ENCODE results near the gene DCLK1.

Gene DCLK1

DNA sequence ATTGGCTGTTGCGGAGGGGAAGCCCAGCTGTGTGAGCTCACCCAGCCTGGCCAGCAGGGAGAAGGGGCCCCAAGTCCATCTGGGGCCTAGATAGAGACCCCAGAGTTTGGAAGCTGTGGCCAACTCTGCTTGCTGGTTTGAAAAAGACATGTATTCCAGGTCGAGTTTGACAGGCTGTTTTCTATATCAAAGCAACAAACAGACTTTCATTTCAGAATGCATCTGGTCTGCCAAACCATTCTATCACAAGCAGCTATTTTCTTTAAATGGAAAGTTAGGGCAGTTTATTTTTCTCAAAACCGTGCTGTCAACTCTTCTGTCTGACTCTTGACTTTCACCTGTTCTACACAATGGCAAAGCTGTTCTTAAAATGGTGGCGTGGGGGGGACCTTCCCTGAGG lies 185.8 kb downstream of the DCLK1 start:
- DNase-seq (ENCODE audit: low read depth), result no peak

DNA sequence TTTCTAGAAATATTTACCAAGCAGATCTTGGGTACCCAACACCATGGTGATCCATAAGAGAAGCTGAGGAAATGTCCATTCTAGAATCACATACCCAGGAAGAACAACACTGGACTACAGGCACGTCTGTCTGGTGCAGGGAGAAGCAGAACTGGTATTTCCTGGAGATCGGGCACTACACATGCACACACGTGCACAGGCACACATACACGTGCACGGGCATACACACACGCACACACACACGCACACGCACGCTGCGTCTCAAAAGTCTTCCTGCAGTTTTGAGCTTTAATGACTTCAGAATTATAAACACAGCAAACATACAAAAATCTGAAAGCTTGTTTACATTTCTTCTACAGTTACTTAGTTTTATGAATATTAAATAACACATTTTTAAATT lies 189.8 kb downstream of the DCLK1 start:
- DNase-seq (ENCODE audit: low read depth), result no peak

- no peak for DNase-seq (ENCODE audit: low read depth)
Observed at GRCh38 chr13:35940734-35941133, 190.4 kb downstream of the DCLK1 start.

- no peak for DNase-seq (ENCODE audit: low read depth)
Observed at GRCh38 chr13:35936246-35936978, 194.8 kb downstream of the DCLK1 start.

- DNase-seq (ENCODE audit: low read depth), result no peak
Observed at GRCh38 chr13:35930665-35931631, 200.2 kb downstream of the DCLK1 start.

GRCh38 chr13:35927567-35928021 lies 203.6 kb downstream of the DCLK1 start:
- DNase-seq (ENCODE audit: low read depth), result no peak

- DNase-seq (ENCODE audit: low read depth), result no peak
Observed at GRCh38 chr13:35926859-35927530, 204.2 kb downstream of the DCLK1 start.

- DNase-seq (ENCODE audit: low read depth), result no peak
Observed at GRCh38 chr13:35925669-35926068, 205.5 kb downstream of the DCLK1 start.

GRCh38 chr13:35923347-35923746 lies 207.8 kb downstream of the DCLK1 start:
- no peak for DNase-seq (ENCODE audit: low read depth)

DNA sequence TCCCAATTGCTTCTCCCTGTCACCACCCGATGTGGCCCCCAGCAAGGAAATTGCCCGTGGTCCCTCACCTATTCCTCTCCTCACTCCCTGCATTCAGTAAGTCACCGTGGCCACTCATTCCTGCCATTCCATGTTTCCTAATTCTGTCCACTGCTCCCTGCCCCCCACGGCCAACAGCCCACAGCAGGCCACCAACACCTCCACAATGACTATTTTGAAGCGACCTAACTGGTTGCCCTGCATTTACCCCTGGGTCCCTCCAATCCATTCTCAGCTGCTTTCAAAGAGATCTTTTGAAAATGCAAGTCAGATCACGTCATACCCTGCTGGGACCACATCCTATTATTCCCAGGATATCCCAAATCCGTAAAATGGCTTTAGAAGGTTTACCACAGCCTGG lies 210.4 kb downstream of the DCLK1 start:
- no peak for DNase-seq (ENCODE audit: low read depth)

DNA sequence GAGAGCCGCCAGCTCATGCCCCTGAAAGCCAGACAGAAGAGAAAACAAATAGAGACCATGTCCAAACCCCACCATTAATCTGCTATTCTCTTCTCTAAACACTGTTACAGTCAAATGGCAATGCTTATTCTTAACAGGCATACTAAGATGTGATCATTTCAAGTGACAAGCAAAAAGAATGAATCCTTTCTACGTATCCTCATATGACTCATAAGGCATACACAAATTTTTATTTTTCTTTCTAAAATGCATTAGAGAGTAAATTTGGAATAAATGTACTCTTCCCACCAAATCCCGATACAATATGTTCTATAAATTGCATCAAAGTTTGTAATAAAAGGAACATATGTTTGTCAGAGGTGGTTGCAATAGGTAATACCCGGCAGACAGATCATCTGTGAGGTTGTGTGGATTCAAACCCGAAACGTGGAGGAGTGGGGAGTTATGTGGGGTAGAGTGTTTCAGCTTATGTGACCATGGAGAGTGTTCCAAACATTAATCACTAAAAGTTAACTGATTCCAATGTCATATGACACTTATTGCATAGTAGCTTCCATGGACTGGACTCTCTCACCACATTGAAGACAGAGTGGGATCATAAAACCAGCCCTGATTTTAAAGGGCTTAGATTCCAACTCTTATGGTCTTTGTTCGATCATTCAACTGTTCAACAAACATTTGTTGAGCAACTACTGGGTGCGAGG lies 213.1 kb downstream of the DCLK1 start:
- DNase-seq (ENCODE audit: low read depth), result no peak

DNA sequence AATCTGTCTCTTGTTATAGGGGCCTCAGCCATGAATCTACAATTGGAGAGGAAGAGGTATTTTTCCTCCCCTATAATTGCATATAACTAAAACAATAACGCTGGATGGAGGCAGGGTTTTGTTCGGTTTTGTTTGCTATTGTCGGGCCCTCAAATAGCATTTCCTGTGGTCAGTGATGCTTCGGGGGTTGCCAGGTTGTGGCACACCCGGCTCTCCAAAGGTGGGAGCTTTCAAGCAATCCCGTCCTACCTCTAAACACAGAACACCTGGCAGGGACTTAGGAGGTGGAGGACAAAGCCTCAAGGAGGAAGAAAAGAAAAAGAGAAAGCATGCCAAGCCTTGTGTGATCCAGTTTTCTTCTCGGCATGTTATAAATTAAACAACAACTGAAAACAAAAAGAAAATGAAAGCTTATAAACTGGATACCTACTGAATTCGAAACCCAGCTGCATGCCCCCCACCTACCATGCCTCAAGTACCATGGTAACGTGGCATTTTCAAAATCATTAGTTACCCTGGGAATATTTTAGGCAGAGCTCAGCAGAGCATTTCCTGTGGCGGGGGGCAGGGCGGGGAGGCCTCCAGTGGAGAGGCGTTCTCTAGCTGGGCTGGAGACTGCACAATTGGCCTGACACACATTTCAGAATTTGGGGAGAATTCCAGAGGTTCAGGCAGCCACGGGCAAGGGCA lies 213.8 kb downstream of the DCLK1 start:
- no peak for DNase-seq (ENCODE audit: low read depth)

DNA sequence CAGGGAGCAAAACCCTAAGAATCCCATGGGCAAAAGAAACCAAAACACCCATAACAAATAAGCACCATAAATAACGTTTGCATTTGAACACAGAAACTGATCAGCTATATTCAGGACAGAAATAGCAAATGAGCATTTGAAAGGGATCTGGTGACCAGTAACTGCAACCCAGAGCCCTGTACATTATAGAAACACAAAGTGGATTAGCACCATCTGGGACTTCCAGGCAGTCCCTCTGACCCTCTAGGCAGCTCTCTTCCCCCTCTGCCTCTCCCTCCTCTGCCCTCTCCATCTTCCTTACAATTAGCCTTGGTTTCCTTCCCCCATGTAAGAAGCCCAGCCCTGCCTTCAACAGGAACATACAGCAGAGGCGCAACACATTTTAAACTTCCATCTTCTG lies 215.0 kb downstream of the DCLK1 start:
- no peak for DNase-seq (ENCODE audit: low read depth)

DNA sequence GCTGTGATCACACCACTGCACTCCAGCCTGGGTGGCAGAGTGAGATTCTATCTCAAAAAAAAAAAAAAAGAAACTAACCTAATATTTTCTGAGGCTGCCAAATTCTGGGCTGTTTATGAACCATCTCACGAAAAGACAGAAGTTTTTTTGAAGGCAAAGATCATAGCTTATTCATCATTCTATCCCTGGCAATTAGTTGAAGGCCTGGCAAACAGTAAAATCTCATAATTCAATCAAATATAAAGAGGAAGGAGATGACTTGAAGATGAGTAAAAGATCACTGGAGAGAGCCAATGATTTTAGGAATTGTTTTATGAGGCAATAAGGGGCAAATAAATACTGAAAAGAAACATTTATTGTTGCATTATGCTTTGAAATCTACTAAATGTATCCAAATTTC lies 216.5 kb downstream of the DCLK1 start:
- no peak for DNase-seq (ENCODE audit: low read depth)

- DNase-seq (ENCODE audit: low read depth), result no peak
Observed at GRCh38 chr13:35912841-35913240, 218.3 kb downstream of the DCLK1 start.

- DNase-seq (ENCODE audit: low read depth), result no peak
Observed at GRCh38 chr13:35909837-35910540, 221.2 kb downstream of the DCLK1 start.

DNA sequence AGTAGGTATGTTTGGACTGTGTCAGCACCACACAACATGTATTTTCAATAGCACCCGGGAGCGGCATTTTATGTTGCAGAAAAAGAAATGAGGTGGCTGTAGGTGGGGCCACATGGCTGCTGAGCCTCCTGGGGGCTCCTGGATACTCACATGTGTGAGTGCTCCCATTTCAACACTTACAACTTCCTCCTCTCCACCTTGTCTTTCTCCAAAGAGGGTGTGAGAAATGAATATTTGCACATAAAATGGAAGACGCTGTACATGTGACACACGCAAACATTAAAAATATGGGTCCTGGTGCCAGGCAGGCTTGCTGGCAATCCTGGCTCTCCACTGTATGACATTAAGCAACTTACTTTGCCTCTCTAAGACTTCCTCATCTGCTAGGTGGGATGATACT lies 222.1 kb downstream of the DCLK1 start:
- DNase-seq (ENCODE audit: low read depth), result no peak

GRCh38 chr13:35908226-35908625 lies 223.0 kb downstream of the DCLK1 start:
- DNase-seq (ENCODE audit: low read depth), result no peak

- no peak for DNase-seq (ENCODE audit: low read depth)
Observed at GRCh38 chr13:35906636-35907035, 224.5 kb downstream of the DCLK1 start.

DNA sequence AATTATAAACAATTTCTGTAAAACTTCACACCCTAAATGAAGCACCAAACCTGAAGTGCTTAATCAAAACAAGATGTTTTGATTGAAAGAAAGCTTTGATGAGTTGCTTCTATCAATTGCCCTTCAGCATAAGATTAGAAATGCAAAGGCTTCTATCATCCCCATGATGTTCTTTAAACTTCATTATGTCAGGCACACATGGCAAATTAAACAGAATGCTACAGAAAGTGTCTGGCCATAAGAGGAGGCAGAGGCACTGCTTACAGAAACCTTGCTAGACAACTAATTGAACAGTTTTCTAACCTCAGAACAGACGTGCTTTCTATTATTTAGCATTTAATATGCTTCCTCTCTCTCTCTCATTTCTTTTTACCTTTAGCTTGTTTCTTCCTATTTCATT lies 228.1 kb downstream of the DCLK1 start:
- DNase-seq (ENCODE audit: low read depth), result no peak

GRCh38 chr13:35898041-35898440 lies 233.1 kb downstream of the DCLK1 start:
- DNase-seq (ENCODE audit: low read depth), result no peak
